Fibroblast of villous mesenchyme (primary cell): ENCODE data around the gene CCDC146. TPM values are rescaled to one million over a fixed set of nuclear protein-coding genes. Genes with fewer than 3 reads are reported as not detected.
A peak's percentile ranks its signal among the peaks of the same experiment; 100 is the strongest.
"Not testable (repeated sequence)": the region's sequence is repeated elsewhere in the genome, so short reads cannot be mapped to it uniquely, and the experiment has no call there.

ENCODE experiments used
- DNase-seq: peaks from one replicate; pipeline ENCODE4 v3.0.0-alpha.2; 2010; ENCODE audit warnings: low read depth
- H3K4me3 ChIP-seq: 2 replicates; pipeline ENCODE4 v1.5.1; 2011; ENCODE audit warnings: low read depth, mild to moderate bottlenecking, low read length
- total RNA-seq: library from RNA; depleted of rRNA; stranded (reverse); fragments of >200 nt; gene quantifications from 2 replicates; pipeline ENCODE4 v1.2.3, GENCODE V29; 2012

The CCDC146 gene
- total RNA-seq = 1.3 and 1.7 TPM in 2 replicates

- peak; percentile 99 for DNase-seq
- peak within 1 kb of the TSS; percentile 75 for H3K4me3 ChIP-seq
These were observed at the start of gene CCDC146 for GRCh38 chr7:77121860-77122681. TSS of gene CCDC146 (plus strand) at chr7:77122615. CDS start at chr7:77167669, 45,054 bp downstream.

- peak; percentile 7 for DNase-seq
- not testable (repeated sequence) for H3K4me3 ChIP-seq
These were observed 47.5 kb upstream of the CCDC146 start for GRCh38 chr7:77074786-77075396.

GRCh38 chr7:77077060-77077459, 45.4 kb upstream of the CCDC146 start:
- H3K4me3 ChIP-seq, DNase-seq: not testable (repeated sequence)

- not testable (repeated sequence) for DNase-seq
These were observed 43.3 kb upstream of the CCDC146 start for GRCh38 chr7:77079112-77079511.

GRCh38 chr7:77079624-77080023, 42.8 kb upstream of the CCDC146 start:
- not testable (repeated sequence) for DNase-seq, H3K4me3 ChIP-seq

More at GRCh38 chr7:77079112-77079511, 43.3 kb upstream of the CCDC146 start:
- not testable (repeated sequence) for H3K4me3 ChIP-seq

GRCh38 chr7:77080236-77080635, 42.2 kb upstream of the CCDC146 start:
- not testable (repeated sequence) for H3K4me3 ChIP-seq, DNase-seq

- not testable (repeated sequence) for DNase-seq, H3K4me3 ChIP-seq
These were observed 40.2 kb upstream of the CCDC146 start for GRCh38 chr7:77082192-77082591.

- not testable (repeated sequence) for H3K4me3 ChIP-seq
These were observed 30.1 kb upstream of the CCDC146 start for GRCh38 chr7:77092301-77092700.

GRCh38 chr7:77100501-77100900, 21.9 kb upstream of the CCDC146 start:
- not testable (repeated sequence) for DNase-seq, H3K4me3 ChIP-seq

More at GRCh38 chr7:77092301-77092700, 30.1 kb upstream of the CCDC146 start:
- DNase-seq = not testable (repeated sequence)

GRCh38 chr7:77101187-77101586, 21.2 kb upstream of the CCDC146 start:
- H3K4me3 ChIP-seq, DNase-seq: not testable (repeated sequence)

- not testable (repeated sequence) for H3K4me3 ChIP-seq, DNase-seq
These were observed 19.7 kb upstream of the CCDC146 start for GRCh38 chr7:77102671-77103070.

- peak; percentile 41 for DNase-seq
- H3K4me3 ChIP-seq = not testable (repeated sequence)
These were observed 16.5 kb upstream of the CCDC146 start for GRCh38 chr7:77105904-77106303.

- not testable (repeated sequence) for DNase-seq, H3K4me3 ChIP-seq
These were observed 14.8 kb upstream of the CCDC146 start for GRCh38 chr7:77107659-77108058.

- peak; percentile 38 for DNase-seq
These were observed 14.1 kb upstream of the CCDC146 start for GRCh38 chr7:77108362-77108761.

More at GRCh38 chr7:77108362-77108761, 14.1 kb upstream of the CCDC146 start:
- not testable (repeated sequence) for H3K4me3 ChIP-seq
